GM12872 (cell line): ENCODE data around the gene PCGF2.

Experiments
- CTCF ChIP-seq: IDR thresholded peaks from 3 replicates; pipeline ENCODE4 v1.5.1; 2011; ENCODE audit warnings: low read depth, mild to moderate bottlenecking, low read length, moderate library complexity; ENCODE audit not compliant: insufficient read depth

Gene PCGF2

DNA sequence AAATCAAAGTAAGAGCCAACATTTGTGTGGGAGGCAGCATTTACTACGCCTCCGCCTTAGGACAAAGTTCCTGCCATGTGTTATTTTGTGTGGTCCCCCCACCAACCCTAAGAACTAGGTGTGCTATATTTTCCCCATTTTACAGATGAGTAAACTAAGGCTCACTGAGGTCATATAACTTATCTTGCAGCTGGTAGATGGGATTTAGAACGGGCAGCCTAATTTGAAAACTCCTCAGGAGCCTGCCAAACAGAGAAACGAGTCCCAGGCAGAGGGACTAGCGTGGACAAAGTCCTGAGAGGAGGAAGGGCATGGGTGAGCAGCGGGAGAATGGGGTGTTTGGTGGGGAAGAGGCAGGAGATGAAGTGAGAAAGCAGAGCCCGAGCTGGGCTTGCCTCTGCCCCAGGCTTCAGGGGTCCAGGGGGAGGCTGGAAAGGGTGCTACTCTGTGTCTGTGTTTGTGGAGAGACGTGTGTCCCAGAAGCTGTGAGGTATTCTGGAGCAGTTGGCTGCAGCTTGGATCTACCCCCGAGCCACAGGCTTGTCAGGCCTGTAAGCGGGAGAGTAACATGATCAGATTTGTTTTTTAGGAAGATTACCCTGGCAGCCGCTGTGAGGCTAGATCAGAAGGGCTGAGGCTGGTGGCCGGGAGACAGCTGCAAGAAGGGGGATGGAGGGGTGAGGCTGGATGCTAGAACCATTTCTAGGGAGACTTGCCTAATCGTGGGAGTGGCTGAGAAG is 38.1 kb downstream of the PCGF2 start:
- no peak for TF ChIP-seq CTCF

DNA sequence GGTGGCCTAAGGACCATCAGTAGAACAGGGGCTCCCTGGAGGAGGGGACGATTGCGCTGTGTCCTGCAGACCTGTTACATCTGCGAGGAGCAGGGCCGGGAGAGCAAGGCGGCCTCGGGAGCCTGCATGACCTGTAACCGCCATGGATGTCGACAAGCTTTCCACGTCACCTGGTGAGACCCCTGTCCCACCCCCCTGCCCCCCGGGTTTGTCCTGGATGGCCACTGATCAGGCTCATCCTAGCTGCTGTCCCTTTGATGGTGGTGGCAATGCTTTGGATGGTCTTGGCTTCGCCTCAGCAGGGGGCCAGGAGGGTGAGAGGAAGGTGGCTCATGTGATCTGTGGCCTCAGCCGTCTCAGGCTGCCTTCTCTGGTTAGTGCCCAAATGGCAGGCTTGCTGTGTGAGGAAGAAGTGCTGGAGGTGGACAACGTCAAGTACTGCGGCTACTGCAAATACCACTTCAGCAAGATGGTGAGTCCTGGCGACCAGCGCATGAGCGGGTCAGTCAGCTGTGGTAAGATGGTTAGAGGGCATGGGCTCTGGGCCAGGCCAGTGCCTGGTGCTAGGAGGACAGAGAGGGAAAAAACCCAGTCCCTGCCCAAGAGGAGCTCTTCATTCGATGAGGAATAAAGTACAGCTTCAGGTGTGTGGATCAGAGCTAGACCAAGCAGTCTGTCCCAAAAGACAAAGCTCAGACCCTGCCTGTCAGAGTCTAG is 38.9 kb downstream of the PCGF2 start:
- no peak for TF ChIP-seq CTCF

DNA sequence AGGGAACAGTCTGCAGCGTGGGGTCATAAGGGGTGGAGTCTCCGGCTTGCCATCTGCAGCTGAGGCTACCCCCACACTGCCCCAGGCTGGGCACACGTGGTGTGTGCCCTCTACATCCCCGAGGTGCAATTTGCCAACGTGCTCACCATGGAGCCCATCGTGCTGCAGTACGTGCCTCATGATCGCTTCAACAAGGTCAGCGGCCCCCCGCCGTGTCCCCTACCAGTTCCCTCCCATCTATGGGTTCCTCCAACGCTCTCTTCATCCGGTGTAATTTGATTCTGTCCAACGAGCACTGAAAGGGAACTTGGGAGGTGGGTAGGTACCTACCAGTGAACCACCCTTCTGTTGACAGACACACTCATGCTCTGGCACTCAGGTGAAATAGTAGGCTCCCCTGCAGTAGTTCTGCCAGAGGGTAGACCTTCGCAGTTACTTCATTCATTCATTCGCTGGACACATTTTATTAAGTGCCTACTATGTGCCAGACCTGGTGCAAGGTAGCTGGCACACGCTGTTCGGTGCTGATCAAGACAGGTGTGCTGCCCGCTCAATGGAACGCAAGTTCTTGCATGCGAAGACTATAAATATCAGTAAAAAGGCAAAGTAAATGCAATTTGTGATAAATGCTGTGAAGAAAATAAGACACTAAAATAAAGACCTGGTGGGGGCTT is 40.3 kb downstream of the PCGF2 start:
- TF ChIP-seq CTCF: no peak

DNA sequence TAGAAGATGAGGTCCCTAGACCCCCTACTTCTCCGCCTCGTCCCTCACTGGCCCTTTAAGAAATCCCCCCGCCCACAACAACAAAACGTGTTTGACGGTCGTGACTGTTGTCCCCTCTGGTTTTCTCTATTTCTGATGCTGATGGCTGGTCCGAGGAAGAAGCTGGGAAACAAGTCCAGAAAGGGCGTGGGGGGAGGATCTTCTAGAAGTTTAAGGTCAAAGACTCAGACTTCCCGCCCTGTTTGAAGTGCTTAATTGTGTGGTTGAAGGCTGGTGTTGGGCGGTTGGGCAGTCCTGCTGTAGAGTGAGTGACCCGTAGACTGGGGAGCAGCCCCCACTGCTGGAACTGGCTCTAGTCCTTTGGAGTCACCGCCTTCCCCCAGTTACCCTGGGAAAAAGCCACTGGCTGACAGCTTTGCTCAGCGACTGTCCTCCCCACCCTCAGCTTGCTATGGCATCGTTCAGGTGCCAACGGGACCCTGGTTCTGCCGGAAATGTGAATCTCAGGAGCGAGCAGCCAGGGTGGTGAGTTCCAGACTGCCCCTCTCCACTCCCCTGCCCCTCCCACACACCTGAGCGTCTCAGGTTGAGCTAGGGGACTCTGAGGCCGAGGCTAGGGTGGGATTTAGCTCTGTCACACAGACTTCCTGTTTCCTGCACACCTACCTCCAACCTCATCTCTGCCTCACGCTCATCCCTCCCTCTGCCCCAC is 41.5 kb downstream of the PCGF2 start:
- TF ChIP-seq CTCF: no peak

GRCh38 chr17:38705803-38706504 is 42.2 kb downstream of the PCGF2 start:
- TF ChIP-seq CTCF: no peak

DNA sequence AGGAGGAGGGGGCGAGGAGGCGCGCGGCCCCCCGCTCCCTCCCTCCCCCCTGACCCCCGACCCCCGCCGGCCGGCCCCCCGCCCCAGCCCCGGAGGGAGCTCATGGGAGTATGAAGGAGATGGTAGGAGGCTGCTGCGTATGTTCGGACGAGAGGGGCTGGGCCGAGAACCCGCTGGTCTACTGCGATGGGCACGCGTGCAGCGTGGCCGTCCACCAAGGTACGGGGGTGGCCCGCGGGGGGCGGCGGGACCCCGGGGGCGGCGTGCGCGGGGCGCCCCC is 42.7 kb downstream of the PCGF2 start:
- no peak for TF ChIP-seq CTCF
